NB4 (cell line): Measurements from ENCODE around the gene GAS5.

Experiments
- DNase-seq: peaks from one replicate; pipeline ENCODE4 v3.0.0; 2010; ENCODE audit warnings: low read depth
- H3K4me3 ChIP-seq: one replicate; pipeline ENCODE4 v1.5.1; 2011; ENCODE audit warnings: mild to moderate bottlenecking, low read depth, low read length, moderate library complexity
- MYC ChIP-seq: IDR thresholded peaks from 2 replicates; pipeline ENCODE4 v1.6.1; 2011; ENCODE audit warnings: low read depth, low read length
- POLR2A ChIP-seq: IDR thresholded peaks from 2 replicates; pipeline ENCODE4 v1.6.1; 2011; ENCODE audit warnings: mild to moderate bottlenecking; ENCODE audit not compliant: insufficient read length; ENCODE audit errors: extremely low read depth
- TF ChIP-seq, protein P1 (sequence below): IDR thresholded peaks from one replicate; pipeline ENCODE4 v1.5.1; 2012; ENCODE audit warnings: low read depth, low read length
- TF ChIP-seq, protein P2 (sequence below): IDR thresholded peaks from 2 replicates; pipeline ENCODE4 v1.6.1; 2011; ENCODE audit warnings: low read depth, low read length

GAS5 gene

DNA sequence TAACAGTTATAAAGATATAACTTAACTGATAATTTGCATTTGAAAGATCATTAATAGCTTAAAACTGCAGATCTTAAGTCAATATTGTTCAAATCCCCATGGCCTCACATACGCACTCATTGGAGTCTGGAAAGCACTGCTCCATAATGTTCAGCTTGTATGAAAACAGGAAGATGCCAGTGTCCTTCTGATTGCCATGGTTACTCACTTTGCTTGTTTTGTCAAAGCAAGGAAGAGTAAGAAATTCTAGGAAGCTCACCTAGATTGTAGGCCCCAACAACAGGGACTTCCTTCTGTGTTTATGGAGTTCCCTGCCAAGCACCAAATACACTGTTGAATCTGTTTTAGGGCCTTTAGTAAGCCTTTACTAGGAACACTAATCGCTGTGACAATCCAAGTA lies 10.9 kb downstream of the GAS5 start:
- DNase-seq = no peak
- TF ChIP-seq MYC (no peak), POLR2A (no peak)
- TF ChIP-seq, protein P1, sequence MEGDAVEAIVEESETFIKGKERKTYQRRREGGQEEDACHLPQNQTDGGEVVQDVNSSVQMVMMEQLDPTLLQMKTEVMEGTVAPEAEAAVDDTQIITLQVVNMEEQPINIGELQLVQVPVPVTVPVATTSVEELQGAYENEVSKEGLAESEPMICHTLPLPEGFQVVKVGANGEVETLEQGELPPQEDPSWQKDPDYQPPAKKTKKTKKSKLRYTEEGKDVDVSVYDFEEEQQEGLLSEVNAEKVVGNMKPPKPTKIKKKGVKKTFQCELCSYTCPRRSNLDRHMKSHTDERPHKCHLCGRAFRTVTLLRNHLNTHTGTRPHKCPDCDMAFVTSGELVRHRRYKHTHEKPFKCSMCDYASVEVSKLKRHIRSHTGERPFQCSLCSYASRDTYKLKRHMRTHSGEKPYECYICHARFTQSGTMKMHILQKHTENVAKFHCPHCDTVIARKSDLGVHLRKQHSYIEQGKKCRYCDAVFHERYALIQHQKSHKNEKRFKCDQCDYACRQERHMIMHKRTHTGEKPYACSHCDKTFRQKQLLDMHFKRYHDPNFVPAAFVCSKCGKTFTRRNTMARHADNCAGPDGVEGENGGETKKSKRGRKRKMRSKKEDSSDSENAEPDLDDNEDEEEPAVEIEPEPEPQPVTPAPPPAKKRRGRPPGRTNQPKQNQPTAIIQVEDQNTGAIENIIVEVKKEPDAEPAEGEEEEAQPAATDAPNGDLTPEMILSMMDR = no peak
- TF ChIP-seq, protein P2, sequence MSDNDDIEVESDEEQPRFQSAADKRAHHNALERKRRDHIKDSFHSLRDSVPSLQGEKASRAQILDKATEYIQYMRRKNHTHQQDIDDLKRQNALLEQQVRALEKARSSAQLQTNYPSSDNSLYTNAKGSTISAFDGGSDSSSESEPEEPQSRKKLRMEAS = no peak
- H3K4me3 ChIP-seq = no peak overlapping the region

DNA sequence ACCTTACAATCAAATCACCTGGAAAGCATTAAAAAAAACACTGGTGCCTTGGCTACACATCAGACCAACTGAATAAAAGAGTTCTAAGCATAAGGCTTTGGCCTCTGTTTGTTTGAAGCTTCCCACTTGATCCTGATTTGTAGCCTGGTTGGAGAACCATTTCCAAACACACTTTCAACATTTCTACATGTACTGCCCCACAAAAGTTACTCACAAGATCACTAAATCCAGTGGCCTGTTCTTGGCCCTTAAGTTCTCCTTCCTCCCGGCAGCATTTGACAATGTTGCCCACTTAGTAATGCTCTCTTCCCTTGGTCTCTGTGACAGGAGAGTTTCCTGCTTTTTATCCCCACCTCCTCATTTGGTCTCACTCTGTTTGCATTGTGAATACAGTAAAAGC lies 11.8 kb downstream of the GAS5 start:
- no peak for TF ChIP-seq MYC
- DNase-seq = no peak
- H3K4me3 ChIP-seq = no peak overlapping the region

DNA sequence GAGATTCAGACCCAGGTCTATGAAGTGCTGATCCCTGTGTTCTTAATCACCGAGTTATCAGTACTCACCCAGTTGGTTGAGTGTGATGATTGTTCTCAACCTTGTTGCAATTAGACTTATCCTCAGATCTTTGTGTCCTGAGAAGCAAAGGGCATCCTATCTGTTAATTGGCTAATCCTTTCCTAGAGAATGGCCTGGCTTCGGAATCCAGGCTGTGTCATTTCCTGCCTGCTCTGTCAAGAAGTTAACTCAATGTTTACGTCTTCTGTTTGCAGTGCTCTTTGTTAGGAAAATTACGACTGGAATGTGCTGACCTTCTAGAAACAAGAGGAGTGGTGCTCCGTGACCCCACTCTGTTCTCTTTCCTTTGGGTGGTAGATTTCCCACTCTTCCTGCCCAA lies 14.7 kb downstream of the GAS5 start:
- no peak overlapping the region for H3K4me3 ChIP-seq
- TF ChIP-seq, protein P1 = no peak
- TF ChIP-seq, protein P2 = no peak
- TF ChIP-seq POLR2A (no peak), MYC (no peak)
- DNase-seq = no peak

DNA sequence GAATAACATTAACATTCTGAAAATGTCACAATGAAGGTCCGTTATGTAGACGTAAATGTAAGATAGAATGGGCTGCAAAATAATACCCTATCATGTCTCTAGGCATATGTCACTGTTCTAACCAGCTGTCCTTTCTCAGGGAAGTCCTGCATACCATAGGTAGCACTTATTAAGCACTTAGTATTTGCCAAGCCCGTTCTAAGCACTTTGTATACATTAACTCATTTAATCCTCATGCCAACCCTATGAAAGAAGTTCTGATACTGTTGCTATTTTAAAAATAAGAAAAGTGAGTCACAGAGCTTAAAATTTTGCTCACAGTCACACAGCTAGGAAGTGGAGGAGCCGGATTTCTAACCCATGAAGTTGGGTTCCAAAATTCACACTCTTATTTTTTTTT lies 15.7 kb downstream of the GAS5 start:
- no peak overlapping the region for H3K4me3 ChIP-seq
- TF ChIP-seq POLR2A (no peak), MYC (no peak)
- TF ChIP-seq, protein P1 = no peak
- TF ChIP-seq, protein P2 = no peak
- no peak for DNase-seq

DNA sequence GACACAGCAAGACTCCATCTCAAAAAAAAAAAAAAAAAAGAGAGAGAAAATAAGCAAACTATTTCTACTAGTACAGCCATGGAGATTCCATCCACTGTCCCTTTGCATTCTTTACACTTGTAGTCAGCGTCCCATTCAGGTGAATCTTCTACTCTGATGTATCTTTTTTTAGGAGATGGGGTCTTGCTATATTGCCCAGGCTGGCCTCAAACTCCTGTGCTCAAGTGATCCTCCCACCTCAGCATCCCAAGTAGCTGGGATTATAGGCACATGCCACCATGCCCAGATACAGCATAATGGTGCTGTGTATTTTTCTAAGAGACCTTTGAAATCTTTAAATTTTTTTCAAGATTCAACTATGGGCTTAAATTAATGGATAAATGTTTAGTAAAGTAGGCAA lies 35.0 kb downstream of the GAS5 start:
- TF ChIP-seq, protein P2 = no peak
- TF ChIP-seq, protein P1 = no peak
- TF ChIP-seq MYC (no peak), POLR2A (no peak)
- H3K4me3 ChIP-seq = no peak overlapping the region
- no peak for DNase-seq

DNA sequence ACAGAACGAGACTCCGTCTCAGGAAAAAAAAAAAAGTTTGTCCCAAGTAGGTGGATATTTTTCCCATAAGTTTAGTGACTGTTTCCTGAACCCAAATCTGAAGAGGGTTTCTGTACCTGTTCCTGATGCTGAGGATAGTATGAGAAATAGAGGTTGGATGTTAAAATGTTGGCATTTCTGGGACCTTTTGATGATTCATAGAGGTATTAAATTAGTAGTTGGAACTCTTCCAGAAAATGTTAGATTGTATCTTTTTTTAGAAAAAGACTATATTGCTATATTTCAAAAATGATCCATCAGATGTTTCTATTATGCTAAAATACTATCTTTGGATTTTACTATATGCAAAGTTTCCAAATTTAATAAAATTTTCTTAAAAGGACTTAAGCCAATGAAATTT lies 40.2 kb downstream of the GAS5 start:
- no peak for DNase-seq
- H3K4me3 ChIP-seq = no peak overlapping the region
- TF ChIP-seq MYC (no peak), POLR2A (no peak)
- TF ChIP-seq, protein P2 = no peak
- TF ChIP-seq, protein P1 = no peak
